ENCODE results near the gene IL17D.

Gene IL17D

GRCh38 chr13:20682061-20682460, 21.4 kb upstream of the IL17D start:
- H3K4me3 Mint-ChIP-seq = no peak overlapping the region
- no peaks in the 10 kb centered on the region for H3K27me3 Mint-ChIP-seq
- H3K36me3 Mint-ChIP-seq = peaks cover 7% of the 10 kb centered on the region
- no peaks in the 10 kb centered on the region for H3K9me3 Mint-ChIP-seq (ENCODE audit: low read depth)
- no peaks in the 10 kb centered on the region for H3K4me1 Mint-ChIP-seq (ENCODE audit: low read depth)
- H3K27ac Mint-ChIP-seq = no peak overlapping the region

DNA sequence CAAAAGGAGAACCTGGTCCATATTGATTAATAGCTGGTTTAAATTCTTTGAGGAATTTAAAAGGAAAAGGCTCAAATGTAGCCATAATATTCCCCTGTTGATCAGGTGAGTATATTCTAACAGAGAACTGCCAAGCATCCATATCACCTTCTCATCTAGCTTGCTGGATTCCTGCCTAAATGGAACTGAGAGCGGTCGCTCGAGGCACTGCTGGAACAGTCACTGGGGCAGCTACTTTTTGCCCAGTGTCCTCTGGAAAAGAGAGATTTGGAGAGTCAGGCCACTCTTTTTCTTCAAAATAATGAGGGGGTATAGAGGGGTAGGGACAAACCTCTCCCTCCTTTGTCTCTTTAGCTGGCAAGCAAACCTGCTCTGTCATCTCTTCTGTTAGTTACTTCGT, 19.5 kb upstream of the IL17D start:
- peaks cover 11% of the 10 kb centered on the region for H3K36me3 Mint-ChIP-seq
- no peaks in the 10 kb centered on the region for H3K27me3 Mint-ChIP-seq
- no peaks in the 10 kb centered on the region for H3K9me3 Mint-ChIP-seq (ENCODE audit: low read depth)
- H3K4me3 Mint-ChIP-seq = no peak overlapping the region
- no peaks in the 10 kb centered on the region for H3K4me1 Mint-ChIP-seq (ENCODE audit: low read depth)
- no peak overlapping the region for H3K27ac Mint-ChIP-seq

DNA sequence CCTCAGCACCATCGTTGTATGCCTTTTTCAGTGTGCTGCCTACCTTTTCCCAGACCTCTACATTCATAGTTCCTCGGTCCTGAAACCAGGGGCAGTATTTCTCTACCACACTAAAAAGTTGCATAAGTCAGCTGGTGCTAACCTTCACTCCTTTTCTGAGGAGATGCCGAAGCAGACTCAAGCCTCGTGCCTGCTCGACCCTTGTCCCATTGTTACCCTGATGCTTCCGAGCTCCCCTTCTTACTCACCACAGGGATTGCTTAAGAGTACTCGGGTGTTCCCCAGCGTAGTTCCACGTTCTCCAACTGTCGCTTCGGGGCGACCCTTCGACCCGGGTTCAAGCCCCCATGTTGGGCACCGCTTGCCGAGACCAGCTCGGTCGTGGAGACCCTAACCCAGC, 19.0 kb upstream of the IL17D start:
- no peak overlapping the region for H3K4me3 Mint-ChIP-seq
- no peaks in the 10 kb centered on the region for H3K27me3 Mint-ChIP-seq
- H3K27ac Mint-ChIP-seq = no peak overlapping the region
- no peaks in the 10 kb centered on the region for H3K4me1 Mint-ChIP-seq (ENCODE audit: low read depth)
- no peaks in the 10 kb centered on the region for H3K9me3 Mint-ChIP-seq (ENCODE audit: low read depth)
- H3K36me3 Mint-ChIP-seq = peaks cover 11% of the 10 kb centered on the region

GRCh38 chr13:20685092-20685491, 18.4 kb upstream of the IL17D start:
- Mint-ChIP-seq H3K27me3 (no peaks in the 10 kb centered on the region), H3K4me3 (no peak overlapping the region), H3K27ac (no peak overlapping the region), H3K4me1 (ENCODE audit: low read depth) (no peaks in the 10 kb centered on the region), H3K9me3 (ENCODE audit: low read depth) (no peaks in the 10 kb centered on the region), H3K36me3 (peaks cover 11% of the 10 kb centered on the region)

DNA sequence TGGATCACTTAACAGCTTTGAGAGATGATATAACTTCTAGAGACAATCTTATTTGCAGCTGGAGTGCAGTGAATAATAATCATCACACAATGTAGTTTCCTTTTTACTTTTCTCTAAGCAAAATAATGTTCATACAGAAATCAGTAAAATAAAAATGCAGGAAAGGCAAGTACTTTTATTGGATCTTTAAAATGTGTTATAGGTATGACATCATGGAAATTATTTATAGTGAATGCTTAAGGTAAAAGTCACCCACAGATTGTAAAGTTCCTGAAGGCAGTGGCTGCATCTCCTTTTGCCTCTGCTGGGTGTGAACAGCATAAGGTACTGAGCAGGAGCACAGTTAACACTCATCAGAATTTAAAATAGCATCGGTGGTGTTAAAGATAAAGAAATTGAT, 17.3 kb upstream of the IL17D start:
- H3K27ac Mint-ChIP-seq = no peak overlapping the region
- no peak overlapping the region for H3K4me3 Mint-ChIP-seq
- H3K4me1 Mint-ChIP-seq (ENCODE audit: low read depth) = no peaks in the 10 kb centered on the region
- H3K36me3 Mint-ChIP-seq = peaks cover 13% of the 10 kb centered on the region
- no peaks in the 10 kb centered on the region for H3K27me3 Mint-ChIP-seq
- no peaks in the 10 kb centered on the region for H3K9me3 Mint-ChIP-seq (ENCODE audit: low read depth)

DNA sequence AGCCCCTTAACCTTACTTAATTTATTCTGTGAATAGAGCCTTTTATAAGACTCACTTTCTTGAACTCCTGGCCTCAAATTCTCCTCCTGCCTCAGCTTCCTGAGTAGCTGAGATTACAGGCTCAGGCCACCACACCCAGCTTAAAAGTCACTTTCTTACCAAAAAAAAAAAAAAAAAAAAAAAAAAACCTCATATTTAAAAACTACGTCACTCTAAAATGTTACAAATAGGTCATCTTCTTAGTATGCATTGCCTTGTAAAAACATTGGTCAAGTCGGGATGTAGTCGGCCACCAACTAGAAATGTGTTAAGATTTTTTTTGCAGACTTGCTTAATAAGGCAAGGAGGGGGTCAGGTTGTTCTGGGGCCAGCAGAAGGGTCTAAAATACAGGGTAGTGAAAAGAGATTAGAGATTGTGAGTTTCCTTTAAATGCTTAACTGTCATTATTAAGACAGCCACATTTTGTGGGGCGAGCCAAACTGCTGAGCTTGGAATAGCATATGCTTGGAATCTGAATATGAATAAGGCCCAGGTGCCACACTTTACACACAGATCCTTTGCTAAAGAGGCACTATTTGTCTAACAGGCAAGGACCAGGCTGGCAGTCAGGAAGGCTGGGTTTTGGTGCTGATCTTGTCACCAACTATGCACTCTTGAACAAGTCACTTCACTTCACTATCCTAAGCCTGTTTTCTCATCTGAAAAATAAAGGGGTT, 16.5 kb upstream of the IL17D start:
- Mint-ChIP-seq H3K4me3 (no peak overlapping the region), H3K27ac (no peak overlapping the region), H3K9me3 (ENCODE audit: low read depth) (no peaks in the 10 kb centered on the region), H3K36me3 (peaks cover 13% of the 10 kb centered on the region), H3K4me1 (ENCODE audit: low read depth) (no peaks in the 10 kb centered on the region), H3K27me3 (no peaks in the 10 kb centered on the region)

DNA sequence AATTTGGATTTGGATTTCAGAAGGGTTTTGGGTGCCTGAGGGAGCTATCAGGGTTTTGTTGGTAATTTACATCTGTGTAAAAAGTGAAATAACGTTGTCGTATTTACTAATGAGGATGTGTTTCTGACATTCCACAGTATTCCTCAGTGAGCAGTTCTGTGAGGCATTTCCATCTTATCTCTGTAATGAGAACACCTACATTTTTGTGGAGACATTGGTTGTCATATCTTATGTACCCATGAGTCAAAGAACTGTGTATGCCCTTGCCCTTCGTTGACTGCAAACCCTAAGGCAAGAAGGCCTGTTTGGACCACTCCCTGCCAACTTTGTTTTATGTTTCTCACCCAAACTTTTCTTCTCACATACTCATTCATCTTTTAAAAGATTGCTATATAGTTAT, 14.2 kb upstream of the IL17D start:
- peaks cover 8% of the 10 kb centered on the region for H3K36me3 Mint-ChIP-seq
- no peak overlapping the region for H3K4me3 Mint-ChIP-seq
- no peaks in the 10 kb centered on the region for H3K9me3 Mint-ChIP-seq (ENCODE audit: low read depth)
- H3K27ac Mint-ChIP-seq = no peak overlapping the region
- H3K27me3 Mint-ChIP-seq = no peaks in the 10 kb centered on the region
- no peaks in the 10 kb centered on the region for H3K4me1 Mint-ChIP-seq (ENCODE audit: low read depth)

DNA sequence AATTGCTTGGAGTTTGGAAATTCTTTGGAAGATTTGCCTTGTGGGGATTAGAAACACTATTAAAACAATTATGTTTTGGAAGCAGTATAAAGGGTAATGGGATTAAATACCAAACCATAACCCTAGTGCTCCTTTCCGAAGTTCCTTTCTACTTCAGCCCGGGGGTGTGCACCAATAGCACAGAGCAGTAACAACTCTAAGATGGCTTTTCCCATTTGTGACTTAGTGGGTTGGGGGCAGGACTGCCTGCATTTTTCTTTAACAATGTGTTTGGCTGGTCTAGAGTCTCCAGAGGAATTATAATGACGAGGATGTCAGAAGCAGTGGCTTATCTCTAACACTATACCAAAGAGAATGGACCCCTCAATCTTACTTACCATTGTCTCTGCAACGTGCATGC, 11.9 kb upstream of the IL17D start:
- H3K9me3 Mint-ChIP-seq (ENCODE audit: low read depth) = no peaks in the 10 kb centered on the region
- H3K27me3 Mint-ChIP-seq = peaks cover 5% of the 10 kb centered on the region
- no peak overlapping the region for H3K27ac Mint-ChIP-seq
- H3K4me3 Mint-ChIP-seq = no peak overlapping the region
- no peaks in the 10 kb centered on the region for H3K4me1 Mint-ChIP-seq (ENCODE audit: low read depth)
- peaks cover 8% of the 10 kb centered on the region for H3K36me3 Mint-ChIP-seq

- H3K4me1 Mint-ChIP-seq (ENCODE audit: low read depth) = no peaks in the 10 kb centered on the region
Observed at GRCh38 chr13:20696073-20696472, 7.4 kb upstream of the IL17D start.

DNA sequence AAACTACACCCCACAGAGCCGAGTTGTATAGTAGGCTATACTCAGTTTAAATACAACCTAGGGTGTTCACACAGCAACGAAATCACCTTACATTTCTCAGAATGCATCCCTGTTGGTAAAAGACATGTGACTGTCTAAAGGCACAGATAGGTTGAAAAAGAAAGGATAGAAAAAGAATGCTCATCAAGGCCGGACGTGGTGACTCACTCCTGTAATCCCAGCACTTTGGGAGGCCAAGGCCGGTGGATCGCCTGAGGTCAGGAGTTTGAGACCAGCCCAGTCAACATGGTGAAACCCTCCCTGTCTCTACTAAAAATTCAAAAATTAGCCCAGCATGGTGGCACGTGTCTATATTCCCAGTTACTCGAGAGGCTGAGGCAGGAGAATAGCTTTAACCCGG, 3.8 kb upstream of the IL17D start:
- Mint-ChIP-seq H3K27ac (no peak overlapping the region), H3K9me3 (ENCODE audit: low read depth) (no peaks in the 10 kb centered on the region), H3K4me3 (no peak overlapping the region), H3K27me3 (peaks cover 14% of the 10 kb centered on the region), H3K4me1 (ENCODE audit: low read depth) (peaks cover 15% of the 10 kb centered on the region), H3K36me3 (no peaks in the 10 kb centered on the region)

More at GRCh38 chr13:20696073-20696472, 7.4 kb upstream of the IL17D start:
- Mint-ChIP-seq H3K27me3 (peaks cover 14% of the 10 kb centered on the region), H3K27ac (no peak overlapping the region), H3K9me3 (ENCODE audit: low read depth) (no peaks in the 10 kb centered on the region), H3K36me3 (no peaks in the 10 kb centered on the region), H3K4me3 (no peak overlapping the region)

GRCh38 chr13:20700288-20700687, 3.2 kb upstream of the IL17D start:
- peaks cover 14% of the 10 kb centered on the region for H3K27me3 Mint-ChIP-seq
- H3K27ac Mint-ChIP-seq = no peak overlapping the region
- no peak overlapping the region for H3K4me3 Mint-ChIP-seq
- no peaks in the 10 kb centered on the region for H3K36me3 Mint-ChIP-seq
- no peaks in the 10 kb centered on the region for H3K9me3 Mint-ChIP-seq (ENCODE audit: low read depth)
- peaks cover 15% of the 10 kb centered on the region for H3K4me1 Mint-ChIP-seq (ENCODE audit: low read depth)

- Mint-ChIP-seq H3K36me3 (no peaks in the 10 kb centered on the region), H3K4me3 (no peak overlapping the region), H3K27me3 (peaks cover 9% of the 10 kb centered on the region), H3K27ac (peak overlapping the region; percentile 16), H3K9me3 (ENCODE audit: low read depth) (no peaks in the 10 kb centered on the region), H3K4me1 (ENCODE audit: low read depth) (peaks cover 15% of the 10 kb centered on the region)
Observed at GRCh38 chr13:20701461-20701860, 2.0 kb upstream of the IL17D start.

DNA sequence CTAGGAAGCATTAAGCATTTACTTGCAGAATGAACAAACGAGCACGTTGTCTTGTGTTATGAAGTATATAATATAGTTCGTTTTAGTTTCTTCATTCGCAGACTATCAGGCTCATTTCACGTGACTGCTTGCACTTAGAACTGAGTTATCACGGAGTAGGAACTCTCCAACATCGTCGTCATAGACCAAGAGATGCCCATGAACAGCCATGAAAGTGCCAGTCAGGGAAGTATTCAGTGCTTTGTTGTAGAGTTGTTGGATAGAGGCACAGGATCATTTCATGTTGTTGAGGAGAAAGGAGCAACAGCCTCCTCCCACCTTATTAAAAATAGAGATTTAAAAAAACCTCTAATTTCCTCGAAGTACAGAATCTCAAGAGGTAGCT, 977 bp upstream of the IL17D start:
- Mint-ChIP-seq H3K9me3 (ENCODE audit: low read depth) (no peaks in the 10 kb centered on the region), H3K4me1 (ENCODE audit: low read depth) (peaks cover 15% of the 10 kb centered on the region), H3K4me3 (peak overlapping the region; percentile 93), H3K27me3 (peaks cover 9% of the 10 kb centered on the region), H3K27ac (peak overlapping the region; percentile 91), H3K36me3 (no peaks in the 10 kb centered on the region)

GRCh38 chr13:20703780-20704458, 420 bp downstream of the IL17D start:
- H3K27ac Mint-ChIP-seq = no peak overlapping the region
- no peak overlapping the region for H3K4me3 Mint-ChIP-seq
- peaks cover 9% of the 10 kb centered on the region for H3K27me3 Mint-ChIP-seq
- H3K4me1 Mint-ChIP-seq (ENCODE audit: low read depth) = peaks cover 15% of the 10 kb centered on the region
- no peaks in the 10 kb centered on the region for H3K9me3 Mint-ChIP-seq (ENCODE audit: low read depth)
- no peaks in the 10 kb centered on the region for H3K36me3 Mint-ChIP-seq

DNA sequence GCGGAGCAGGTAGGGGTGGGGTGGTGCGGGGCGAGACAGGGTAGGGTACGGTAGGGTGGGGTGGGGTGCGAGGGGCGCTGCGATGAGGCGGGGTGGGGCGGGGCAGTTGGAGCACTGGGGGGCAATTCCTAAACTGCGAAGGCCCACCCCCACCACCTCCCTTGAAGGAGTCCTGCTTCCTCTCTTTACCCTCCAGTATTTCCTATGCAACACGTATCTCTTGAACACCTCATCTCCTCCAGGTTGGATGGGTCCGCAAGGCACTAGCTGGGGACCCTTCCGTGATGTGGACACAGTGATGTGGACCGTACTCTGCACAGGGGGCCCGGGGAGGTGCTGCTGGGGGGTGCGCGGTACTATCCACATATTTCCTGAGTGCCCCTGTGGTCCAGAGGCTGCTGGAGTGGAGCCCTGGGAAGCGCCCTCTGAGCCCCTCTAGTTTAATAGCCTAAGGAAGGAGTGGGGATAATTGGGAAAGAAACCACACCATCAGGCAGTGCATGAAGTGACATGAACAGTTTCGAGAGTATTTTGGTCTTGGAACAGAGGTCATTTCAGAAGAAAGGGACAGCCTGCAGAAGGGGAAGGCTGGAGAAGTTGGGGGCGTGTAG, 1.1 kb downstream of the IL17D start:
- Mint-ChIP-seq H3K4me1 (ENCODE audit: low read depth) (peaks cover 15% of the 10 kb centered on the region), H3K27me3 (peaks cover 8% of the 10 kb centered on the region), H3K36me3 (no peaks in the 10 kb centered on the region), H3K9me3 (ENCODE audit: low read depth) (no peaks in the 10 kb centered on the region), H3K4me3 (peak overlapping the region; percentile 72), H3K27ac (no peak overlapping the region)
